KOPT-K1 (cell line): Measurements from ENCODE around the gene SPDL1.

ENCODE experiments used
- H3K27ac ChIP-seq: fragments of 200-600 bp; sonication (generic); 2 replicates; pipeline ENCODE4 v1.5.1; 2016; ENCODE audit warnings: antibody characterized with exemption, mild to moderate bottlenecking, low read depth, low read length; ENCODE audit not compliant: poor library complexity, severe bottlenecking
- H3K36me3 ChIP-seq: fragments of 200-600 bp; sonication (generic); 2 replicates; pipeline ENCODE4 v1.5.1; 2017; ENCODE audit warnings: antibody characterized with exemption, mild to moderate bottlenecking, low read length, moderate library complexity; ENCODE audit not compliant: insufficient read depth
- H3K9me3 ChIP-seq: fragments of 200-600 bp; sonication (generic); 2 replicates; pipeline ENCODE4 v1.5.1; 2017; ENCODE audit warnings: antibody characterized with exemption, low read length, mild to moderate bottlenecking; ENCODE audit not compliant: insufficient read depth, poor library complexity, severe bottlenecking

The SPDL1 gene

DNA sequence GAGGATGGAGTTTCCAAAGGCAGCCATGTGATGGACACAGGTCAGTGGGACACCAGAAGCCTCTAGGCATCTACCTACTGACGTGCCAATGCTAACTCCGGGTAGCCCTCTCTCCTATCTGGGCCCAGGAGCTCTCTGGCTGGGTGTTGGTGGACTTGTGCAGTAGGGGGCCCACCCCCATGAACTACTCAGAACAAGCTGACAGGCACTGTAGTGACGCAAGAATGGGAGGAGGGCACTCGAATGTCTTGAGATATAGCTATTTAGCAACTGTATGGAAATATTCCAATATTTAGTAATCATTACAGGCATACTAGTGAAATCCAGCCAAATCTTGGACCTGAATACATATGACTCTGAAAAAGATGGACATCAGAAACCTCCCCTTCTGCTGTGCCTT is 47.8 kb downstream of the SPDL1 start:
- H3K9me3 ChIP-seq = no peaks in the 10 kb centered on the region
- no peak overlapping the region for H3K27ac ChIP-seq
- no peaks in the 10 kb centered on the region for H3K36me3 ChIP-seq

DNA sequence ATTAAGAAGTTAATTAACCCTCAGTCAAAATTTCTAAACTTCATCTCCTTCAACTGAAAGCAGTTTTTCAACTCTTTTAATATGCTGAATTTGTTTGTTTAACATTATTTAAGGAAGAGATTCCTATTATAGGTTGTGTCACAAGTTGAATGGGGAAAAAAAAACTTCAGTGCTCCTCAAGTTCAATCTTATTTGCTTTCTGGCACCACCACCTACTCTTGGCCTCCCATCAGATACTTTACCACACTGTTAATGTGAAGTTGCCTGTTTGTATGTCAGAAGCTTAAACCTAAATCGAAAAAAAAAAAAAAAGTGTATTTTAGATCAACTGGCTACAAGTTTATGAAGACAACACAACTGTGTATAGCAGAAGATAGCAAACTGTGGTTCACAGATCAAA is 49.4 kb downstream of the SPDL1 start:
- no peaks in the 10 kb centered on the region for H3K36me3 ChIP-seq
- no peak overlapping the region for H3K27ac ChIP-seq
- H3K9me3 ChIP-seq = no peaks in the 10 kb centered on the region

- no peak overlapping the region for H3K27ac ChIP-seq
- peaks cover 10% of the 10 kb centered on the region for H3K9me3 ChIP-seq
- H3K36me3 ChIP-seq = peaks cover 14% of the 10 kb centered on the region
These were observed 51.0 kb downstream of the SPDL1 start for GRCh38 chr5:169634606-169635005.

DNA sequence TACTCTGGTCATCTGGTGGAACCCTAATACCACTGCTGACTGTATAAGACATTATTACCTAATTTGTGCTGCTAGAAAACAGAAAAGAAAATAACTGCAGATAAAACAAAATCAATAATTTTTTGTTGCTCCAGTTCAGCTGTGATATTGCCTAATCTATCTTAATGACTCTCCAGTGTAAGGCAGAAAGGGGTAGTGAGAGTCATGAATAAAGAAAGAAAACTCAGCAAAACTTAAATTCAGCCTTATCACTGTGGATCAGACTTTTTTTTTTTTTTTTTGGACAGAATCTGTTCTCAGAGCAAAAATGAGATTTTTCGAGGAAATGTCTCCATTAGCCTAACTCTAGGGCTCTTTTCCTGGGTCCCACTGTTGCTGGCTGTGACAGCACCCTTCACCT is 52.4 kb downstream of the SPDL1 start:
- peaks cover 11% of the 10 kb centered on the region for H3K9me3 ChIP-seq
- peaks cover 27% of the 10 kb centered on the region for H3K36me3 ChIP-seq
- H3K27ac ChIP-seq = peak overlapping the region; percentile 97

DNA sequence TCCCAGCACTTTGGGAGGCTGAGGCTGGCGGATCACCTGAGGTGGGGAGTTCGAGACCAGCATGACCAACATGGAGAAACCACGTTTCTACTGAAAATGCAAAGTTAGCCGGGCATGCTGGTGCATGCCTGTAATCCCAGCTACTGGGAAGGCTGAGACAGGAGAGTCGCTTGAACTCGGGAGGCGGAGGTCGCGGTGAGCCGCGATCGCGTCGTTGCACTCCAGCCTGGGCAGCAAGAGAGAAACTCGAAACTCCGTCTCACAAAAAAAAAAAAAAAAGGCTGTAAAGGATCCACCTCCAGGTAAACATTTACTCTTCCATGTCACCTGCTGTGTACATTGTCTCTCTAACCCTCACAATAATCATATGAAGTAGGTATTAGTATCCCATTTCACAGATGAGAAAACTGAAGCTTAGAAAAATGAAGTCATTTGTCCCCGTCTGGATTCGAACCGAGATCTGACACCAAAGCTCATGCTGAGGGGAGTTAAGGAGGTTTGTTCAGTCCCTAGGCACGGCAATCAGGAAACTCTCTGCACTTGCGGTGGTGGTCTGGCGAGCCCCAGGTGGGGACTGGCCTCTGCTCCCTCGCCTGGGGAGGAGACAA is 53.0 kb downstream of the SPDL1 start:
- peaks cover 34% of the 10 kb centered on the region for H3K36me3 ChIP-seq
- H3K27ac ChIP-seq = peak overlapping the region; percentile 97
- H3K9me3 ChIP-seq = peaks cover 11% of the 10 kb centered on the region

DNA sequence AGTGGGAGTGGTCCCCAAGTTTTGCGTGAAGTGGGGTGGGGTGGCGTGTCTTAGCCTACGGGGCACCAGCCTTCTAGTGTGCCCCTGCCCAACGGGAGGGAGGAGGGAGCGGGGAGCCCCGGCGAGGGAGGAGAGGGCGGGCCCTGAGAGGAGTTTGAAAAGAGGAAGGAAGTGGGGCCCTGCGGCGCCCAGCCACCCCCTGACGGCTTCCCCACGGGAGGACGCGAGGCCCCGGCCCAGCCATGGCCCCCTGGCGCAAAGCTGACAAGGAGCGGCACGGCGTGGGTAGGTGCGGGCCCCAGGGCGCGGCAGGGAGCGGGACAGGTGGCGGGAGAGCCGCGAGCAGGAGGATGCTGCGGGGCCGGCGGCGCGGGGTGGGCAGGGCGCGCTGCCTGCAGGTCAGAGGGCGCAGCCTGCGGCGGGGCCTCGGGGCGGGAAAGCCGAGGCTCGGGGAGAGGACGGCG is 53.5 kb downstream of the SPDL1 start, which contains the start of gene DOCK2:
Gene DOCK2 (plus strand): TSS at position 191 of the 464 bp plus-strand sequence. CDS start 52 bp downstream, at position 243.
- H3K27ac ChIP-seq = peak within 1 kb of the TSS; percentile 97
- peaks cover 11% of the 10 kb centered on the region for H3K9me3 ChIP-seq

DNA sequence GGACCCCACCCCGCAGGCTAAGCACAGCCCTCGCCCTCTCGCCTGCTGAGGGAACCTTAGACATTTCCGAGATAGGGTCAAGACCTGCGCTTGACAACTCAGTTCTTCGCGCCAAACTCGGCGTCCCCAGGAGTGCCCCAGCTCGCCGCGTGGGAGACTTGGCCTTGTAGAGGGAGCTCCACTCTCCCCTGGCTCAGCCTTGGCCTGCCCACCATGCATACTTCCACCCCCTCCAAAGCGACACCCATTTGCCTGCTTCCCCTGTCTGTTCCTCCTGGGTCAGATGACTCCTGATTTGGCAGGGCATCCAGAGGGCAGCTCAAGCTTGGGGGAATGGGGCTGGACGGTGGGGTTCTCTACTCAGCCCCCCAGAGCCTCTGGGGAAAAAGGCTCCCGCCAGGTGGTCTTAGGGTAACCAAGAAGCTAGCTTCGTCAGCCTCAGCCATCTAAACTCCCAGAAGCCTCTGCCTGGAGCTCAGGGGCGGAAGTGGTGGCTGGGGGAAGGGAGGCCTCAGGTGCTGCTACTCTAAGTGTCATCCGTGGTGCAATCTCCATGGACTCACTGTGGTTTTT is 54.1 kb downstream of the SPDL1 start:
- peak overlapping the region; percentile 97 for H3K27ac ChIP-seq
- peaks cover 44% of the 10 kb centered on the region for H3K36me3 ChIP-seq
- peaks cover 11% of the 10 kb centered on the region for H3K9me3 ChIP-seq

More for the DNA sequence above, 53.5 kb downstream of the SPDL1 start, which contains the start of gene DOCK2:
- H3K36me3 ChIP-seq = peaks cover 39% of the 10 kb centered on the region

- Histone ChIP-seq H3K9me3 (peaks cover 11% of the 10 kb centered on the region), H3K27ac (no peak overlapping the region), H3K36me3 (peaks cover 60% of the 10 kb centered on the region)
These were observed 57.7 kb downstream of the SPDL1 start for GRCh38 chr5:169641253-169641652.

- Histone ChIP-seq H3K27ac (no peak overlapping the region), H3K36me3 (peaks cover 56% of the 10 kb centered on the region), H3K9me3 (no peaks in the 10 kb centered on the region)
These were observed 63.3 kb downstream of the SPDL1 start for GRCh38 chr5:169646856-169647255.

DNA sequence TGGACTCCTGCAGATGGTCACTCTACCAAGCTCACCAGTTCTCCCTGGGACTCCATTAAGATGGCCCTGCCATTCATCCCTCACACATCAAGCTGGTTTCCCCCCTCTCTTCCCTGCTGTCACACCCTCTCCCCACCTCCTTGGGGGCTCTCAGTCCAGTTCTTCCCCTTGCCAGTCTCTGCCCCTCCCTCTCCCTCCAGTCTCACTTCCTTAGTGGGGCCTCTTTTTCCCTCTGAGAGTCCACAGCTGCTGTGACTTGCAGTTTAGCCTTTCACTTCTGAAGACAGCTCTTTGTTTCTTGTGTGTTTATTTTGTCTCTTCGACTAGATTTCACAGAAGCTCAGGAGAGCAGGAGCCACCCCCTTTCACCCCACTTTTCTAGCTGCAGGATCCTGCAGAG is 64.0 kb downstream of the SPDL1 start:
- H3K27ac ChIP-seq = peak overlapping the region; percentile 51
- no peaks in the 10 kb centered on the region for H3K9me3 ChIP-seq
- H3K36me3 ChIP-seq = peaks cover 56% of the 10 kb centered on the region

DNA sequence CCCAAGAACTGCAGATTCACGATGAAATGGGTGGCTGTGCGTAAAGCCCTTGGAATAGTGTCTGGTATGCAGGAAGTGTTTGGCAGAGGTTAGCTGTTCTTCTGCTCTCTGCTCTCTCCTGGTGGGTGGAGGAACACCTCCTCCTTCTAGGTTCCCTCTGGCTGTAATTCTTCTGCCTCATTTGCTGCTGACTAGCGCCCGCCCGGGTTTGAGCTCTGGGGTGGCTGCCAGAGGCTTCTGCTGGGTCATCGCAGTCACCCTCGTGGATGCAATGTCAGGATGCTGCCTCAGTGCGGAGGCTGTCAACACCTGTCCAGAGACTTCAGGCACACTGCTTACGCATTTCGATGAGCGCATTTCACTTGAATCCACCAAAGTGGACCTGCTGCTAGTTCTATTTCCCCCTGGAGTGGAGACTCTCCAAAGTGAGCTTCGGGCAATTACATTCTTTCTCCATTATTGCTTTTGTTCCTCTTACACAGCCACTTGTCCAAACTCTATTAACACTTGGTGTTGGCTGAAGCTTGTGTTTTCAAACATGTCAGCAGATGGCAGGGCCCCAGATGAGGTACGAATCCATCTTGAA is 65.2 kb downstream of the SPDL1 start:
- Histone ChIP-seq H3K27ac (peak overlapping the region; percentile 51), H3K9me3 (no peaks in the 10 kb centered on the region), H3K36me3 (peaks cover 59% of the 10 kb centered on the region)

DNA sequence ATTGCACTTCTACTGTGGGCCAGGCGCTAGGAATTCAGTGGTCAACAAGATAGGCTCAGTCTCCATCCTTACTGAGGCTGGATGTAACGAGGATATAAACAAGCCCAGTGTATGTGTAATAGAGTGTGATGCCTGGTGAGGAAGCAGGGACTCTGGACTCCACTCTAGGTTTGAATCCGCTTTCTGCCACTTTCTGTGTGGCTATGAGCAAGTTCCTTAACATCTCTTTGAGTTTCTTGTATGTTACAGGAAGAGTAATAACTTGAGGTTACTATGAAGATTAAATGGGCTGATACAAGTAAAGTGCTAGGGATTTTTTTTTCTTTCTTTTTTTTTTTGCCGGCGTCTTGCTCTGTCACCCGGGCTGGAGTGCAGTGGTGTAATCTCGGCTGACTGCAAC is 65.9 kb downstream of the SPDL1 start:
- peak overlapping the region; percentile 51 for H3K27ac ChIP-seq
- H3K36me3 ChIP-seq = peaks cover 61% of the 10 kb centered on the region
- H3K9me3 ChIP-seq = no peaks in the 10 kb centered on the region

DNA sequence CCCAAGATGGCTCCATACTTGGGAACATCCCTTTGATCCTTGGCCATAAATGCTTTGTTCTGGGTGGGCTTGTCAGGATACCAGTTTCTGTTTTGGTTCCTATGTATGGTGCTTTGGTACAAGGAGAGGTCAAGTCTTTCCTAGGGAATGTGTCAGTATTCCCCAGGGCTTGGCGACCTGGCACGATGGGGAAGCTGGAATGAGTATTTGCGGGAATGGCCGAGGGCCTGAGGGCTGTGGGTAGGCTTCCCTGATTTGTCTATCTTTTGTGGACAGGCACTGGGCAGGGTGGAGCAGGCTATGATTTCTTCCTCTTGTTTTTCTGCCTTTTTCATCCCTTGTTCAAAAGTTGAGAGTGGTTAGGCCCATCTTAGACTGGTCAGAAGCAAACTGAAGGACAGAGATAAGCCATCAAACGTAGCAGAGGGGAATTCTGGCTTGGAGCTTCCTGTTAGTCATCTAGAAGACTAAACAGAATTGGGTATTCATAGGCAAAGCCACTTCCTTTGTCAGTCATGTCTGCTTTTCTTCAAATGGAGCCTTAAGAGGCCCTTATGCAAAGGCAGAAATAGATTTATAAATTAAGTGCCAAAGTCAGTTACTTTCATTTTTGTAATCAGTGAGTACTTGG is 67.2 kb downstream of the SPDL1 start:
- H3K27ac ChIP-seq = peak overlapping the region; percentile 44

DNA sequence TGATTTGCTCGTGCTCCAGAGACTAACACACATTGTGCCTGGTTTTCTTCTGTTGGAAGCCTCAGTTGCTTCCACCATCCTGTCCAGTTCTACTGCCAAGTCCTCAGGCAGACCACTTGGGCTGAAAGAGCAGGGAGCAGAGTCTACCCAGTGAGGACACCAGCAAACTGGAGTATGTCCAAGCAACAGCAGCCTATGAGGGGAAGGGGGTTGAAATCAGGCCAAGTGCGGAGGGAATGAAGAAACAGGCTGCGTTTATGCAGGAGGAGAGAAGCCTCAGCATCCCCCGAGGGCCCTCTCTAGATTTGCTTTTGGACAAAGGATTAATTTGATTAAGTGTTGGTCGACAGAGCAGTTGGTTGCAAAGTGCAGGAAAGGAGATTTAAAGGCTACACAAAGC is 68.0 kb downstream of the SPDL1 start:
- H3K27ac ChIP-seq = peak overlapping the region; percentile 44
- H3K36me3 ChIP-seq = peaks cover 77% of the 10 kb centered on the region
- H3K9me3 ChIP-seq = no peaks in the 10 kb centered on the region

More for the DNA sequence above, 67.2 kb downstream of the SPDL1 start:
- Histone ChIP-seq H3K9me3 (no peaks in the 10 kb centered on the region), H3K36me3 (peaks cover 75% of the 10 kb centered on the region)

- peaks cover 80% of the 10 kb centered on the region for H3K36me3 ChIP-seq
- H3K9me3 ChIP-seq = no peaks in the 10 kb centered on the region
- H3K27ac ChIP-seq = no peak overlapping the region
These were observed 68.5 kb downstream of the SPDL1 start for GRCh38 chr5:169652057-169652456.
